Spleen (tissue), 7 donors: Measurements from ENCODE around the gene ITPR2.

Experiments used
- CTCF ChIP-seq, 11 experiments: fragments of 200-600 bp in 7 of 11; fragments of 450-650 bp in 4 of 11; sonication (generic) in 4 of 11; IDR thresholded peaks in 8 of 11; conservative IDR thresholded peaks in 3 of 11; 1 replicate in 7 of 11; 2 replicates in 4 of 11; pipeline versions ENCODE4 v1.4.0 to v1.8.0; 2016 to 2021; ENCODE audit warnings: antibody characterized with exemption in 11 of 11, inconsistent platforms in 4 of 11, mild to moderate bottlenecking in 1 of 11
- POLR2A ChIP-seq, 3 donors: fragments of 450-650 bp; IDR thresholded peaks; one replicate each; pipeline ENCODE4 v1.5.1; 2017; ENCODE audit warnings: antibody characterized with exemption in 3 of 3, mild to moderate bottlenecking in 1 of 3
- POLR2AphosphoS5 ChIP-seq, 3 donors: sonication (generic); formaldehyde crosslinking; IDR thresholded peaks; one replicate each; pipeline ENCODE4 v1.5.1; 2017; ENCODE audit warnings: antibody characterized with exemption in 3 of 3
- donor health status: DM: no; HTN: no; CAD: no; lungs with moderate emphysema.
- donor health status: DM: no; HTN: no; CAD: no.
- donor health status: DM: no; HTN: no; CAD: no.

- TF ChIP-seq POLR2A (IDR thresholded peaks at IDR 0.05), result no peak
- no peak for TF ChIP-seq CTCF (IDR thresholded peaks at IDR 0.05 in 8 of 11, conservative IDR thresholded peaks at IDR 0.05 in 3 of 11)
- TF ChIP-seq POLR2AphosphoS5 (IDR thresholded peaks at IDR 0.05), result no peak
Observed at GRCh38 chr12:26642361-26642760, 190.6 kb downstream of the ITPR2 start.
